IMR-90 (cell line): ENCODE data around the gene PPP1R9B. TPM values are rescaled to one million over a fixed set of nuclear protein-coding genes. Genes with fewer than 3 reads are reported as not detected.

Experiments used
- ATAC-seq: fragments of 200-7000 bp; cut with Tn5 transposase; 2 replicates; pipeline ENCODE4 v1.9.1; 2020; ENCODE audit warnings: low read depth, mild to moderate bottlenecking, moderate library complexity
- BruUV-seq: library from RNA; stranded (reverse); fragments of 400-500 nt; replicated peaks from 2 replicates; lab custom pipeline; 2021; lab: Mats Ljungman, UMichigan
- CTCF ChIA-PET: fragments of 300-600 bp; formaldehyde crosslinking; extraction: SDS; loops from one replicate; lab custom pipeline; 2021; ENCODE audit warnings: antibody characterized with exemption; lab: Yijun Ruan, JAX
- POLR2A ChIA-PET: fragments of 300-600 bp; sonication (Branson Sonifier 250); formaldehyde crosslinking; loops from one replicate; lab custom pipeline; 2022; ENCODE audit warnings: antibody characterized with exemption; ENCODE audit not compliant: unreplicated experiment; lab: Charles Lee
- DNase-seq: peaks from one replicate; pipeline ENCODE4 v3.0.0; 2013
- H2AFZ ChIP-seq: replicated peaks from 2 replicates; pipeline ENCODE3; 2013; ENCODE audit warnings: low read length, mild to moderate bottlenecking; ENCODE audit not compliant: poor library complexity
- H2AK5ac ChIP-seq: 2 replicates; pipeline ENCODE4 v1.6.1; 2013; ENCODE audit warnings: low read depth, low read length, inconsistent platforms
- H2AK9ac ChIP-seq: replicated peaks from 2 replicates; pipeline ENCODE3; 2013; ENCODE audit warnings: mild to moderate bottlenecking, low read depth, low read length, moderate library complexity; ENCODE audit not compliant: poor library complexity
- H2BK120ac ChIP-seq: 2 replicates; pipeline ENCODE4 v1.6.1; 2013; ENCODE audit warnings: low read depth, low read length, inconsistent platforms
- H2BK15ac ChIP-seq: 3 replicates; pipeline ENCODE4 v1.6.1; 2013; ENCODE audit warnings: low read depth, low read length, inconsistent platforms
- H2BK20ac ChIP-seq: 2 replicates; pipeline ENCODE4 v1.6.1; 2013; ENCODE audit warnings: low read depth, mild to moderate bottlenecking, inconsistent platforms, low read length, moderate library complexity
- H2BK5ac ChIP-seq: 2 replicates; pipeline ENCODE4 v1.6.1; 2013; ENCODE audit warnings: mild to moderate bottlenecking, low read depth, low read length, inconsistent platforms; ENCODE audit not compliant: poor library complexity, severe bottlenecking
- H3K14ac ChIP-seq: replicated peaks from 2 replicates; pipeline ENCODE4 v1.6.1; 2013; ENCODE audit warnings: low read depth, low read length, inconsistent platforms
- H3K18ac ChIP-seq: 2 replicates; pipeline ENCODE4 v1.6.1; 2013; ENCODE audit warnings: low read depth, low read length, control low read depth
- H3K23ac ChIP-seq: 2 replicates; pipeline ENCODE4 v1.6.1; 2013; ENCODE audit warnings: low read depth, low read length, inconsistent platforms
- H3K27ac ChIP-seq: 2 replicates; pipeline ENCODE4 v1.5.1; 2013; ENCODE audit warnings: mild to moderate bottlenecking, control low read depth, low read length; ENCODE audit not compliant: insufficient read depth
- H3K27me3 ChIP-seq: 2 replicates; pipeline ENCODE4 v1.6.1; 2013; ENCODE audit warnings: low read length; ENCODE audit not compliant: control insufficient read depth, insufficient read depth
- H3K36me3 ChIP-seq: 2 replicates; pipeline ENCODE4 v1.6.1; 2013; ENCODE audit warnings: low read length, mixed read lengths; ENCODE audit not compliant: control insufficient read depth, insufficient read depth
- H3K4ac ChIP-seq: 2 replicates; pipeline ENCODE4 v1.6.1; 2013; ENCODE audit warnings: low read depth, low read length, inconsistent platforms
- H3K4me1 ChIP-seq: 2 replicates; pipeline ENCODE4 v1.6.1; 2013; ENCODE audit warnings: low read length, mixed read lengths; ENCODE audit not compliant: control insufficient read depth, insufficient read depth
- H3K4me2 ChIP-seq: 2 replicates; pipeline ENCODE4 v1.6.1; 2013; ENCODE audit warnings: low read depth, mild to moderate bottlenecking, control low read depth, low read length, moderate library complexity
- H3K4me3 ChIP-seq: 2 replicates; pipeline ENCODE4 v1.5.1; 2013; ENCODE audit warnings: low read depth, mild to moderate bottlenecking, control low read depth, low read length, moderate library complexity; ENCODE audit not compliant: insufficient read depth
- H3K56ac ChIP-seq: 2 replicates; pipeline ENCODE4 v1.6.1; 2013; ENCODE audit warnings: low read length, inconsistent platforms; ENCODE audit not compliant: insufficient read depth; ENCODE audit errors: extremely low read depth
- H3K79me1 ChIP-seq, 2 experiments: 2 replicates each; pipeline ENCODE4 v1.6.1; 2013; ENCODE audit warnings: low read length in 2 of 2, inconsistent platforms in 1 of 2, low read depth in 1 of 2
- H3K9ac ChIP-seq: 2 replicates; pipeline ENCODE4 v1.6.1; 2013; ENCODE audit warnings: low read depth, low read length, control low read depth
- H3K9me1 ChIP-seq: 2 replicates; pipeline ENCODE4 v1.6.1; 2013; ENCODE audit warnings: low read length, inconsistent platforms; ENCODE audit not compliant: insufficient read depth
- H3K9me3 ChIP-seq: 2 replicates; pipeline ENCODE4 v1.6.1; 2013; ENCODE audit warnings: low read length; ENCODE audit not compliant: control insufficient read depth, insufficient read depth
- H4K20me1 ChIP-seq: 2 replicates; pipeline ENCODE4 v1.6.1; 2013; ENCODE audit warnings: low read length, inconsistent platforms; ENCODE audit not compliant: insufficient read depth
- H4K5ac ChIP-seq: 2 replicates; pipeline ENCODE4 v1.6.1; 2013; ENCODE audit warnings: mild to moderate bottlenecking, low read depth, low read length, control low read depth
- H4K8ac ChIP-seq, 2 experiments: 2 replicates each; pipeline ENCODE4 v1.6.1; 2013; ENCODE audit warnings: low read depth in 2 of 2, low read length in 2 of 2, control low read depth in 1 of 2, inconsistent platforms in 1 of 2
- H4K91ac ChIP-seq: 2 replicates; pipeline ENCODE4 v1.6.1; 2013; ENCODE audit warnings: low read depth, low read length, inconsistent platforms; ENCODE audit not compliant: insufficient read depth
- CEBPB ChIP-seq: IDR thresholded peaks from 2 replicates; pipeline ENCODE4 v1.6.1; 2012; ENCODE audit warnings: low read depth, low read length, improper control_type of control experiment
- MAFK ChIP-seq: IDR thresholded peaks from 2 replicates; pipeline ENCODE4 v1.6.1; 2012; ENCODE audit warnings: low read depth, low read length, improper control_type of control experiment
- MXI1 ChIP-seq: IDR thresholded peaks from 2 replicates; pipeline ENCODE4 v1.6.1; 2012; ENCODE audit warnings: low read depth, mild to moderate bottlenecking, low read length, moderate library complexity, borderline replicate concordance
- RAD21 ChIP-seq: IDR thresholded peaks from 2 replicates; pipeline ENCODE4 v1.6.1; 2012; ENCODE audit warnings: low read length, improper control_type of control experiment
- WGBS, 2 experiments: methylation state at CpG; one replicate each; pipeline versions ENCODE4 v1.1.5 to v1.1.7; 2013; ENCODE audit warnings: missing lambda C conversion rate in 2 of 2; ENCODE audit not compliant: insufficient read length in 1 of 2; ENCODE audit errors: extremely low coverage in 2 of 2; 5-methylcytosine and 5-hydroxymethylcytosine counted together
- dilution Hi-C: fragments of 300-500 bp; cut with HindIII; formaldehyde crosslinking; loops from one replicate; pipeline ENCODE4 v1.14.3; 2018; ENCODE audit warnings: low sequenced_read_pairs; ENCODE audit not compliant: unreplicated experiment
- in situ Hi-C: fragments of 300-500 bp; cut with MboI; formaldehyde crosslinking; loops from 3 replicates; pipeline ENCODE4 v1.14.3; 2019; ENCODE audit warnings: low sequenced_read_pairs, inconsistent platforms, mixed read lengths
- intact Hi-C: fragments of 100-400 bp; cut with micrococcal nuclease; formaldehyde crosslinking; loops from 2 replicates; pipeline ENCODE4 v1.10.0; 2022
- polyA plus RNA-seq, 3 experiments: library from polyadenylated mRNA; depleted of rRNA; stranded (reverse); fragments of >200 nt; gene quantifications; 2 replicates each; pipeline ENCODE4 v1.2.3, GENCODE V29; 2012; ENCODE audit warnings: low replicate concordance in 1 of 3
- total RNA-seq: library from RNA; depleted of rRNA; stranded (reverse); fragments of >200 nt; gene quantifications from 2 replicates; pipeline ENCODE4 v1.2.3, GENCODE V29; 2012
- TF ChIP-seq, protein P1 (sequence below): fragments of 150-350 bp; IDR thresholded peaks from 2 replicates; pipeline ENCODE4 v1.6.1; 2016; ENCODE audit warnings: low read depth, mild to moderate bottlenecking, low read length, moderate library complexity, borderline replicate concordance
- TF ChIP-seq, protein P2 (sequence below): conservative IDR thresholded peaks from 2 replicates; pipeline ENCODE4 v1.5.1; 2012; ENCODE audit warnings: mild to moderate bottlenecking, low read depth, low read length, improper control_type of control experiment
- TF ChIP-seq, protein P3 (sequence below): fragments of 150-350 bp; IDR thresholded peaks from 2 replicates; pipeline ENCODE4 v1.6.1; 2017; ENCODE audit warnings: mild to moderate bottlenecking, antibody characterized with exemption, low read length, low read depth

Gene PPP1R9B
- total and polyA plus RNA-seq, 2 of the 4 experiments (the other 2 are of a cell fraction), result 23.0 to 28.0 TPM

- Histone ChIP-seq H3K4me1 (peaks cover 3% of the 10 kb centered on the region), H3K23ac (no peak overlapping the region), H3K4ac (peak overlapping the region; percentile 60), H3K4me3 (no peak overlapping the region), H3K9me1 (peaks cover 3% of the 10 kb centered on the region), H4K20me1 (no peaks in the 10 kb centered on the region), H3K18ac (no peak overlapping the region), H3K9me3 (no peaks in the 10 kb centered on the region), H2BK5ac (no peak overlapping the region), H3K27ac (no peak overlapping the region; the same call in 1 of the 2 replicates), H4K5ac (no peak overlapping the region), H2BK120ac (peak overlapping the region; percentile 14; the same call in 1 of the 2 replicates), H3K36me3 (peaks cover 25% of the 10 kb centered on the region; the same call in 1 of the 2 replicates), H2AK9ac (peak overlapping the region; percentile 68), H2AK5ac (peak overlapping the region; percentile 7), H2BK20ac (no peak overlapping the region), H2BK15ac (0 out of 3 replicates have a peak overlapping the region, but pooled peaks have one; percentile 31), H3K14ac (peak overlapping the region; percentile 68; the same call in 1 of the 2 replicates), H4K91ac (peak overlapping the region; percentile 85), H3K27me3 (no peaks in the 10 kb centered on the region), H3K4me2 (no peak overlapping the region), H3K56ac (no peak overlapping the region), H3K79me1 (no peaks in the 10 kb centered on the region), H3K9ac (peak overlapping the region; percentile 34; the same call in 1 of the 2 replicates), H4K8ac (peak overlapping the region; percentile 69 to 79), H2AFZ (peak overlapping the region; percentile 64)
- TF ChIP-seq MAFK, result no peak
- TF ChIP-seq, protein P1, sequence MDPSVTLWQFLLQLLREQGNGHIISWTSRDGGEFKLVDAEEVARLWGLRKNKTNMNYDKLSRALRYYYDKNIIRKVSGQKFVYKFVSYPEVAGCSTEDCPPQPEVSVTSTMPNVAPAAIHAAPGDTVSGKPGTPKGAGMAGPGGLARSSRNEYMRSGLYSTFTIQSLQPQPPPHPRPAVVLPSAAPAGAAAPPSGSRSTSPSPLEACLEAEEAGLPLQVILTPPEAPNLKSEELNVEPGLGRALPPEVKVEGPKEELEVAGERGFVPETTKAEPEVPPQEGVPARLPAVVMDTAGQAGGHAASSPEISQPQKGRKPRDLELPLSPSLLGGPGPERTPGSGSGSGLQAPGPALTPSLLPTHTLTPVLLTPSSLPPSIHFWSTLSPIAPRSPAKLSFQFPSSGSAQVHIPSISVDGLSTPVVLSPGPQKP, result no peak
- TF ChIP-seq, protein P2, sequence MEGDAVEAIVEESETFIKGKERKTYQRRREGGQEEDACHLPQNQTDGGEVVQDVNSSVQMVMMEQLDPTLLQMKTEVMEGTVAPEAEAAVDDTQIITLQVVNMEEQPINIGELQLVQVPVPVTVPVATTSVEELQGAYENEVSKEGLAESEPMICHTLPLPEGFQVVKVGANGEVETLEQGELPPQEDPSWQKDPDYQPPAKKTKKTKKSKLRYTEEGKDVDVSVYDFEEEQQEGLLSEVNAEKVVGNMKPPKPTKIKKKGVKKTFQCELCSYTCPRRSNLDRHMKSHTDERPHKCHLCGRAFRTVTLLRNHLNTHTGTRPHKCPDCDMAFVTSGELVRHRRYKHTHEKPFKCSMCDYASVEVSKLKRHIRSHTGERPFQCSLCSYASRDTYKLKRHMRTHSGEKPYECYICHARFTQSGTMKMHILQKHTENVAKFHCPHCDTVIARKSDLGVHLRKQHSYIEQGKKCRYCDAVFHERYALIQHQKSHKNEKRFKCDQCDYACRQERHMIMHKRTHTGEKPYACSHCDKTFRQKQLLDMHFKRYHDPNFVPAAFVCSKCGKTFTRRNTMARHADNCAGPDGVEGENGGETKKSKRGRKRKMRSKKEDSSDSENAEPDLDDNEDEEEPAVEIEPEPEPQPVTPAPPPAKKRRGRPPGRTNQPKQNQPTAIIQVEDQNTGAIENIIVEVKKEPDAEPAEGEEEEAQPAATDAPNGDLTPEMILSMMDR, result no peak
- no peak for TF ChIP-seq RAD21
- TF ChIP-seq, protein P3, sequence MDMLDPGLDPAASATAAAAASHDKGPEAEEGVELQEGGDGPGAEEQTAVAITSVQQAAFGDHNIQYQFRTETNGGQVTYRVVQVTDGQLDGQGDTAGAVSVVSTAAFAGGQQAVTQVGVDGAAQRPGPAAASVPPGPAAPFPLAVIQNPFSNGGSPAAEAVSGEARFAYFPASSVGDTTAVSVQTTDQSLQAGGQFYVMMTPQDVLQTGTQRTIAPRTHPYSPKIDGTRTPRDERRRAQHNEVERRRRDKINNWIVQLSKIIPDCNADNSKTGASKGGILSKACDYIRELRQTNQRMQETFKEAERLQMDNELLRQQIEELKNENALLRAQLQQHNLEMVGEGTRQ, result no peak
- no peak for TF ChIP-seq MXI1
- no peak for TF ChIP-seq CEBPB
- ChIA-PET CTCF (interaction anchor here (1.0 kb wide), 2 partner anchors 18 to 50 kb away, joined by 3 to 5 read pairs; no protein-coding TSS in a partner anchor), POLR2A (no interaction called here)
- dilution Hi-C loops (no loop called here), in situ Hi-C loops (no loop called here), intact Hi-C loops (no loop called here)
- 77% methylated on average over 4 of the region's 14 CpGs; no CpG with 5 or more reads in 1 of the 2 experiments for WGBS, 2 experiments
- ATAC-seq (peak; percentile 24), DNase-seq (no peak)
- BruUV-seq, result no TSS peak
Measured at GRCh38 chr17:50111673-50112655, 38.5 kb downstream of the PPP1R9B start.
